ENCODE results near the gene SNTB2.

Gene SNTB2

DNA sequence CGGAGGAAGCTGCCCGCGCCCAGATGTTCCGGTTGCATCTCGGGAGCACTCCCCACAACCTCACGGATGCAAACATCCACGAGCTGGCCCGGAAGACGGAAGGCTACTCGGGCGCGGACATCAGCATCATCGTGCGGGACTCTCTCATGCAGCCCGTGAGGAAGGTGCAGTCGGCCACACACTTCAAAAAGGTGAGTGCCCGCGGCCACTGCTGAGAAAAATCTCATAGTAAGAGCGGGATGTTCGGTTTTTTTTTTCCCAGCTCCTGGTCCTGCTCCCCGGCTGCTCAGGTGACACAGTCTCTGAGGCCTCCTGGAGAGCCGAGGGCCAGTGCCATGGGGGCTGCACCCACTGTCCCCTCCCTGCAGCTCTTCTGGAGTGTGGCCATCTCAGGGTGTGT is 134.1 kb downstream of the SNTB2 start:
- no peak for DNase-seq

DNA sequence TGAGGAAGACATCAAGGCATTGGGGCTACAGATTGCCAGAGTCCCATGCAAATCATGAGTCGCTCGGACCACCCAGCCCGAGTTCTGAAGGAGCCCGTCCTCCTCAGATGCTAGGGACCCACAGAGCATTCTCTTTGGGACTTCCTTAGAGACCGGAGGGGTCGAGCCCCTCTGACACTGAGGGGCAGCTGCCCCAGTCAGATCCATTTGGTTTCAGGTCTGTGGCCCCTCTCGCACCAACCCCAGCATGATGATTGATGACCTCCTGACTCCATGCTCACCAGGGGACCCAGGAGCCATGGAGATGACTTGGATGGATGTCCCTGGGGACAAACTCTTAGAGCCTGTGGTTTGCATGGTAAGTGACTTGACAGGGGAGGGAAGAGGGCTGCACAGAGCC is 135.4 kb downstream of the SNTB2 start:
- DNase-seq: no peak

DNA sequence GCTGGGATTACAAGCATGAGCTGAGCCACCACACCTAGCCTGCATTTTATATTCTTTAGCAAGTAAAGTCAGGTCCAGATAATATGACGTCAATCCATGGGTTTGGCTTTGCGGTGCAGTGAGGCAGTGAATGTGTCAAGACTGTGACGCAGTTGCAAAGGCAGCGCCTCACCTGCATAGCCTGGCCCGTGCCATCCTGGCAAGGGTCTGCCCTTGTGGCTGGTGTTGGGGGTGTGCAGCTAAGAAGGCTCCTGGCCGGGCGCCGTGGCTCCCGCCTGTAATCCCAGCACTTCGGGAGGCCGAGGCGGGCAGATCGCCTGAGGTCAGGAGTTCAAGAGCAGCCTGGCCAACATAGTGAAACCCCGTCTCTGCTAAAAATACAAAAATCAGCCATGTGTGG is 136.5 kb downstream of the SNTB2 start:
- DNase-seq: no peak

DNA sequence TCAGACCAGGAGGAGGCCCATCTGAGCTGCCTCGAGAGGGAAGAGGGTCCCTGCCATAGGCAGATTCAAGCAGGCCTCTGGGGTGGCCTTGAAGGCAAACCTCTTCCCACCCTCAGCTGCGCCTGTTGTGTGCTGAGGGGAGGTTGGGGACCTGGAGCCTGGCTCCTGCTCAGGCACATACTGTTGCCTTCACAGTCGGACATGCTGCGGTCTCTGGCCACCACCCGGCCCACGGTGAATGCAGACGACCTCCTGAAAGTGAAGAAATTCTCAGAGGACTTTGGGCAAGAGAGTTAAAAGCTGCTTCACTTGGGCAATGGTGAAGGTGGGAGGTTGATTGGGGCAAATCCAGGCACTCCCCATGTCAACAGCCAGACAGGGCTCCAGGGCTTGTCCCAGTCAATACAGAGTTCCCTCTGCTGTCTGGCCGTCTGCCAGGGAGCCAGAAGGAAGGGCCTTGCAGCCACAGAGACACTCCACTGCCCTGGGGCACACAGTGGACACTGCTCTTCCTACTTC is 137.1 kb downstream of the SNTB2 start:
- DNase-seq: peak; percentile 44

DNA sequence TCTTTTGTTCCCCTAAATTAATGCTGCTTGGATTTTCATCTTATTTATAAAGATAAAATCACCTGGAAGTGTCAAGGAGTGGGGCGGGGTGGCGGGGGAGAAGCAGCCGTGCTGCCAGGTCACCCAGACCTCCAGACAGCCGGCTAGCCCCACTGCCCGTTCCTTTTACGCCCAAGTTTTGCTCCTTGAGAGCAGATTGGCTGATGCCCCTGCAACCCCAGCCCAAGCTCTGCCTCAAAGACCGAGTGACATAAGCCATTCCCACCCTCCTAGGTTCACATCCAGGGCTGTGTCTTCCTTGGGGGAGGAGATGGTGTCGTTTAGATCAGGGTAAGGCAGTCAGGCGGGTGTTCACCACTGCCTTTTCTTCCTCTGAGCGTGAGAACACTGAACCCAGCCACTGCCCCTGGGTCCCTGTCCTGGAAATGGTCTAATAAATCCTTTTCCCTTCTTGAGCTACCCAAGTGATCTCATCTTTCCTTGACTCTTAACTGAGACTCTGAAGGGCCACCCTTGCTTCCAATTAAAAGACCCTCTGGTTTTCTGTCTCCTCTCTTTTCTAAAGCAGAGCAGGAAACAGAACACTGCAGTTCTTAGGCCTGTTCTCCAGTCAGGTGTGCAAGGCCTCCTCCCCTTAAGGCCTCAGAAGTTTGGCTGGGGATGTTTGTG is 137.8 kb downstream of the SNTB2 start:
- DNase-seq: no peak

DNA sequence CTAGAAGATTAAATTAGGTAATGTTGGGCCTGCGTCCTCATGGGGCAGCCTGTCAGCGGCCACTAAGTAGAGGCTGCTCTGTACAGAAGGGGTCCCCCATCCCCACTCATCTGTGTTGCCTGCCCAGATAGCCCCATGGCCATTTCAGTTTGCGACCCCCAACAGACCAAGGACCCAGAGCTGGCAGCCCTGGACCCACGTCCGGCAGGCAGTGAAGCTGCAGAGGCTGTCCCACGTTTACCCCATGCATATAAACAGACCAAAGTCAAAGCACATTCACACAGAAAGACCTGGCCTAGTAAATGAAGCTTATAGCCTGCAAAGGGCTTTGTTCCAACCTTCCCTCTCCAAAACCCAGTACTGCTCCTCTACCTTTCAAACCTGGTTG is 138.8 kb downstream of the SNTB2 start:
- no peak for DNase-seq

DNA sequence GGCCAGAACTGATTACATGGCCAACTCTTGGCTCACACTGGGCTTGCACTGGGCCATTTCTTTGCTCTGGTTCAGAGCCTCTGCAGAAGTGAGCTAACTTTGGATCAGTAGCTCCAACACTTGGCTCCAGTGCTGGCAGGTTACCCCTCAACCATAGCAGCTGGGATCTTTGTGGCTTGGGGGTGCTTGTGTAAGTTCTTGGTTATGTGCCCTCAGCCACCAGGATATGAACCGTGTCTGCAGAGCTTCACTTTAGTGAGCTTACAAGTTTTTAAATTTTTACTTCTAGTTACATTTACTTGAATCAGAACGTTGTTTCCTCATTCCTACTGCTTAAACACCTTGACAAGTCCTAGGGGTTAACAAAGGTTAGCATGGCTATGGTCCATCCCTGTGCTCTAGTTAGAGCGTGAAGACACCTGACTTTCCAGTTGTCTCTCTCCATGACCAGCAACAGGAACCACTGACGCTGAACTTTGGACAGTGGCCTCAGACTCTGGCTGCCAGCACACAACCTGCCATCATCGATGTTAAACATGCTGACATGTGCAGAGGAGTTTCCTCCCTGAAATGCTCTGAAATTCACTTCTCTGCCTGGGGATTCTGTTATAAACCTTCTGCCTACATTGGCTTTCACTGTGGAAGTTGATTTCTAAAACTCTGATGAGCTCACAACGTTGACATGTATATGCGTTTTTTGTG is 139.4 kb downstream of the SNTB2 start:
- no peak for DNase-seq

- no peak for DNase-seq
These were observed 140.8 kb downstream of the SNTB2 start for GRCh38 chr16:69327585-69328310.

- peak; percentile 51 for DNase-seq
These were observed 141.9 kb downstream of the SNTB2 start for GRCh38 chr16:69328854-69329316.

- peak; percentile 35 for DNase-seq
These were observed 142.7 kb downstream of the SNTB2 start for GRCh38 chr16:69329369-69330285.

DNA sequence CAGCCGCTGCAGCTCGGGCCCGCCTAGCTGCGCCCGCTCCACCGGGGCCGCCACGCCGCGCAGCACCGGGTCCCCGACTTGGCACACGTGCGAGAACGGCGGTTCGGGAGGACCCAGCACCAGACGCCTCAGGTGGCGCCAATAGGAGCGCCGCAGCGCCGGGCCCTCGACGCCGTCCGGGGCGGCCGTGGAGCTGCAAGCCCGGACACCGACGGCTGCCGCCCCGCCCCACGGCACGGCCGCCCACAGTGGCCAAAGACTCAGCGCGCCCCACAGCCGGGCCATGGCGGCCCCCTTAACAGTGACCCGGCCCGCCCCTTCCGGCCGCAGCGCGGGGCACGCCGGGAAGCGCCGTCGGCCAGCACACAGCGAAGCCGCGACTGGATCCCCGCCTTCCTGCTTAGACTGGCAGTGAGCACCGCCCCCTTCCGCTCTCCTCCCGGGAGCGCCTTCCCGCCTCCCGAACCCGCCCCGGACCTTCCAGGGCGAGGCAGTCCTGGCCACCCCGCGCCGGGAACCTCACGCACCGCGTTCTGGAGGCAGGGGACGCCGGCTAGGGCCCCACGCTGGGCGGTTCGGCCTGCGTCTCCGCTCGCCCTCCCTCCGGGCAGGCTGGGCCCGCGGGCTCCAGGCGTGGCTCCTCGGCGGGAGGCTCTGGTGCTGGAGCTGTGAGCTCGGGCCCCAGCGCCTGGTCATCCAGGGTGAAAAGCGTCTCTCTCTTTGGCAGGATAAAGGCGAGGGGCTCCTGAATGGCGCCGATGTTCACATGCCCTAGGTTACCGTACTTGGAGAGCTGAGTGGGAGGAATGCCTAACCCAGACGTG is 143.5 kb downstream of the SNTB2 start, which contains the start of gene PDF:
Gene PDF (minus strand): TSS at position 303 of the 824 bp plus-strand sequence. CDS start 18 bp downstream, at position 285.
- DNase-seq: peak; percentile 94

GRCh38 chr16:69334696-69335095 is 147.7 kb downstream of the SNTB2 start:
- DNase-seq: no peak

GRCh38 chr16:69338557-69339288 is 151.8 kb downstream of the SNTB2 start:
- DNase-seq: no peak

DNA sequence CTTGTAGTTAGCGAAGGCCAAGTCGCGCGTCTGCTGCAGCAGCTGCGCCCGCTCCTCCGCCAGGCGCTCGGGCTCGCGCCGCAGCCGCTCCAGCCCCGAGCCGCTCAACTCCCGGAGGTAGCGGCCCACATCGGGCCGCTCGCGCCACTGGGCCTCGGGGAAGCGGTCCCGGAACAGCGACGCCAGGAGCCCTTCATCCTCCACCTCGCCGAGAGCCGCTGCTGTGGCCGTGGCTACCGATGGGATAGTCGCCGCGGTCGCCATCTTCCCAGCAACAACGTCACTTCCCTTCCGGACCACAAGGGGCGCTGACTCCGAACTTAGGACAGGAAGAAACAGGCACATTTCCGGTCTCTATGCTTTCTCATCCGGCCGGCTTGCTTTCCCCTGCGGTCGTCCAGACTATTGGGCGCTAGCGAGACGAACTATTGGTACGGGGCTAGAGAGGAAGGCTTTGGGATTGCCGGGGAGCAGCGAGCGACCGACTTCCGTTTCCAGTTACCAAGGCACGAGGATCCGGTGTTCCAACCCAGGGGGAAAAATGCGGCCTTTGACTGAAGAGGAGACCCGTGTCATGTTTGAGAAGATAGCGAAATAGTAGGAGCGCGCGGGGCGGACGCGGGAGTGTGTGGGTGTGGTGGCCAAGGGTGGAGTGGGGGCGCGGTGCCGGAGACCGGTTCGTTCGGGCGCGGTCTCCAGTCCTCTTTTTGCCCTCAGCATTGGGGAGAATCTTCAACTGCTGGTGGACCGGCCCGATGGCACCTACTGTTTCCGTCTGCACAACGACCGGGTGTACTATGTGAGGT is 152.5 kb downstream of the SNTB2 start, which contains the start of the genes COG8 and NIP7:
Gene COG8 (minus strand): TSS at position 276 of the 806 bp plus-strand sequence. CDS start 12 bp downstream, at position 264.
Gene NIP7 (plus strand): TSS at position 484 of the 806 bp plus-strand sequence. CDS start 58 bp downstream, at position 542.
- DNase-seq: peak; percentile 99

GRCh38 chr16:69340095-69340644 is 153.2 kb downstream of the SNTB2 start:
- peak; percentile 18 for DNase-seq

GRCh38 chr16:69344171-69344570 is 157.2 kb downstream of the SNTB2 start:
- DNase-seq: no peak

GRCh38 chr16:69345923-69346322 is 159.0 kb downstream of the SNTB2 start:
- DNase-seq: no peak

DNA sequence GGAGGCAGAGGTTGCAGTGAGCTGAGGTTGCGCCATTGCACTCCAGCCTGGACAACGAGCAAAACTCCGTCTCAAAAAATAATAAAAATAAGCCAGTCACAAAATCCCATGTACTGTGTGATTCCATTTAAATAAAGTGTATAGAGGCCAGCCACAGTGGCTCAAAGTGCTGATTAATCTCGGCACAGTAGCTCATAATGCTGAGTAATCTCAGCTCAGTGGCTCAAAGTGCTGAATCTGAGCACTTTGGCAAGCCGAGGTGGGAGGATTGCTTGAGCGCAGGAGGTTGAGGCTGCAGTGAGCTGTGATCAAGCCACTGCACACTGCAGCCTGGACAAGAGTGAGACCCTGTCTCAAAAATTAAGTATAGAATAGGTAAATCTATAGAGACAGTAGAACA is 159.7 kb downstream of the SNTB2 start:
- no peak for DNase-seq

- no peak for DNase-seq
These were observed 161.3 kb downstream of the SNTB2 start for GRCh38 chr16:69348222-69348621.
